A549 (cell line): ENCODE measurements around the gene PHF20. TPM values are rescaled to one million over a fixed set of nuclear protein-coding genes. Genes with fewer than 3 reads are reported as not detected.
A peak's percentile ranks its signal among the peaks of the same experiment; 100 is the strongest.

ENCODE experiments used
- ATAC-seq, 2 experiments: fragments of 200-7000 bp in 1 of 2; fragments of >200 bp in 1 of 2; cut with Nextera tagmentation in 1 of 2; cut with Tn5 transposase in 1 of 2; 3 replicates each; pipeline versions ENCODE4 v1.8.0 to v1.9.1; 2018 to 2020; ENCODE audit warnings: mild to moderate bottlenecking in 1 of 2, moderate library complexity in 1 of 2
- CTCF ChIA-PET: fragments of 300-600 bp; sonication (Branson Sonifier 250); formaldehyde crosslinking; extraction: SDS; loops from one replicate; lab custom pipeline; 2021; ENCODE audit warnings: antibody characterized with exemption, inconsistent platforms; lab: Yijun Ruan, JAX
- POLR2A ChIA-PET: fragments of 350-600 bp; formaldehyde crosslinking; extraction: SDS; loops from one replicate; lab custom pipeline; 2021; ENCODE audit warnings: antibody characterized with exemption, inconsistent platforms; lab: Yijun Ruan, JAX
- DNase-seq, 2 experiments: peaks; one replicate each; pipeline versions ENCODE4 v3.0.0 to v3.0.0-alpha.2; 2011 to 2016; ENCODE audit warnings: low read depth in 1 of 2, low spot score in 1 of 2
- FAIRE-seq: peaks from 2 replicates; lab custom pipeline; 2011; peaks lifted over from hg19 to GRCh38; lab: Jason Lieb, UNC
- H3K27ac ChIP-seq, 2 experiments: fragments of >200 bp; sonication (Bioruptor Twin); formaldehyde crosslinking; 3 replicates each; pipeline ENCODE4 v1.5.1; 2016 to 2017
- H3K4me1 ChIP-seq: fragments of >200 bp; sonication (Bioruptor Twin); formaldehyde crosslinking; 3 replicates; pipeline ENCODE4 v1.6.1; 2016
- H3K4me2 ChIP-seq: fragments of >200 bp; sonication (Bioruptor Twin); formaldehyde crosslinking; 3 replicates; pipeline ENCODE4 v1.6.1; 2016
- H3K4me3 ChIP-seq: fragments of >200 bp; sonication (Bioruptor Twin); formaldehyde crosslinking; 3 replicates; pipeline ENCODE4 v1.5.1; 2016
- H3K9me3 ChIP-seq: fragments of >200 bp; sonication (Bioruptor Twin); formaldehyde crosslinking; 3 replicates; pipeline ENCODE4 v1.6.1; 2016
- ATOH8 ChIP-seq: fragments of 250-450 bp; sonication (Bioruptor Pico); IDR thresholded peaks from 2 replicates; pipeline ENCODE4 v1.5.0; 2020; ENCODE audit warnings: low read depth, mild to moderate bottlenecking, moderate library complexity
- CBX2 ChIP-seq: fragments of 200-600 bp; sonication (generic); IDR thresholded peaks from 2 replicates; pipeline ENCODE4 v1.6.1; 2016; ENCODE audit warnings: low read depth, mild to moderate bottlenecking, borderline replicate concordance
- CHD2 ChIP-seq: fragments of 150-350 bp; IDR thresholded peaks from 2 replicates; pipeline ENCODE4 v1.6.1; 2014; ENCODE audit warnings: low read length; ENCODE audit not compliant: partially characterized antibody
- CHD4 ChIP-seq: fragments of 200-600 bp; sonication (generic); IDR thresholded peaks from 2 replicates; pipeline ENCODE4 v1.6.1; 2016; ENCODE audit warnings: antibody characterized with exemption, mild to moderate bottlenecking, borderline replicate concordance
- EP300 ChIP-seq, 2 experiments: fragments of >200 bp; sonication (Bioruptor Twin); formaldehyde crosslinking; IDR thresholded peaks; 2 replicates in 1 of 2; 3 replicates in 1 of 2; pipeline ENCODE4 v1.6.1; 2016 to 2017
- FOSB ChIP-seq: fragments of 250-450 bp; sonication (Bioruptor Pico); IDR thresholded peaks from 2 replicates; pipeline ENCODE4 v1.5.0; 2020; ENCODE audit warnings: mild to moderate bottlenecking, moderate library complexity
- FOSL2 ChIP-seq, 2 experiments: fragments of 450-650 bp in 1 of 2; fragments of >200 bp in 1 of 2; sonication (Bioruptor Twin) in 1 of 2; formaldehyde crosslinking; IDR thresholded peaks; 2 replicates each; pipeline versions ENCODE4 v1.5.0 to v1.6.1; 2016 to 2020; ENCODE audit warnings: mild to moderate bottlenecking in 1 of 2, moderate library complexity in 1 of 2
- HEYL ChIP-seq: fragments of 250-450 bp; sonication (Bioruptor Pico); IDR thresholded peaks from 2 replicates; pipeline ENCODE4 v1.8.0; 2021; ENCODE audit warnings: mild to moderate bottlenecking, moderate library complexity
- HOXA7 ChIP-seq: fragments of 250-450 bp; sonication (Bioruptor Pico); IDR thresholded peaks from 2 replicates; pipeline ENCODE4 v1.5.0; 2020; ENCODE audit warnings: mild to moderate bottlenecking, moderate library complexity
- HOXB13 ChIP-seq: fragments of 250-450 bp; sonication (Bioruptor Pico); IDR thresholded peaks from 2 replicates; pipeline ENCODE4 v1.5.0; 2020; ENCODE audit warnings: low read depth, mild to moderate bottlenecking, moderate library complexity
- HOXB5 ChIP-seq: fragments of 250-450 bp; sonication (Bioruptor Pico); IDR thresholded peaks from 2 replicates; pipeline ENCODE4 v1.5.0; 2020; ENCODE audit warnings: mild to moderate bottlenecking, moderate library complexity
- JUN ChIP-seq, 2 experiments: fragments of >200 bp; sonication (Bioruptor Twin); formaldehyde crosslinking; IDR thresholded peaks; 2 replicates in 1 of 2; 3 replicates in 1 of 2; pipeline ENCODE4 v1.6.1; 2016 to 2017
- MAX ChIP-seq: IDR thresholded peaks from 2 replicates; pipeline ENCODE4 v1.6.1; 2012
- PHF8 ChIP-seq: fragments of 200-600 bp; sonication (generic); IDR thresholded peaks from 2 replicates; pipeline ENCODE4 v1.6.1; 2016; ENCODE audit warnings: low read depth, mild to moderate bottlenecking, antibody characterized with exemption, moderate library complexity, borderline replicate concordance
- RARB ChIP-seq: fragments of 250-450 bp; sonication (Bioruptor Pico); IDR thresholded peaks from 2 replicates; pipeline ENCODE4 v1.8.0; 2021; ENCODE audit warnings: mild to moderate bottlenecking, moderate library complexity
- REST ChIP-seq: fragments of 200-600 bp; sonication (generic); IDR thresholded peaks from 2 replicates; pipeline ENCODE4 v1.6.1; 2016; ENCODE audit warnings: antibody characterized with exemption, mild to moderate bottlenecking, moderate library complexity
- RFX5 ChIP-seq: fragments of 450-650 bp; IDR thresholded peaks from 2 replicates; pipeline ENCODE4 v1.7.1; 2014; ENCODE audit warnings: antibody characterized with exemption, mild to moderate bottlenecking, moderate library complexity
- USF2 ChIP-seq: fragments of 450-650 bp; IDR thresholded peaks from 2 replicates; pipeline ENCODE4 v1.6.1; 2014; ENCODE audit warnings: antibody characterized with exemption
- ZC3H11A ChIP-seq: fragments of 450-650 bp; IDR thresholded peaks from 2 replicates; pipeline ENCODE4 v1.6.1; 2014; ENCODE audit warnings: antibody characterized with exemption, mild to moderate bottlenecking
- WGBS: methylation state at CpG from one replicate; pipeline ENCODE4 v1.1.6; 2017; ENCODE audit errors: missing lambda C conversion rate; 5-methylcytosine and 5-hydroxymethylcytosine counted together
- polyA plus RNA-seq, 4 experiments: library from polyadenylated mRNA; depleted of rRNA in 3 of 4; stranded (reverse); fragments of >200 nt; fragmentation: RNase III in 1 of 4; extraction: RNeasy Plus Mini Kit Qiagen cat#74134 plus additional on column Dnase treatment in 1 of 4; gene quantifications; 2 replicates in 3 of 4; 3 replicates in 1 of 4; pipeline ENCODE4 v1.2.3, GENCODE V29; 2011 to 2017

Gene PHF20
- polyA plus RNA-seq, 2 of the 4 experiments (the other 2 are of a cell fraction), result 24.0 to 32.8 TPM

- CTCF ChIA-PET, result no interaction called here
- TF ChIP-seq HOXB13 (no peak), CHD2 (no peak), HOXA7 (no peak), RFX5 (no peak), FOSL2 (IDR thresholded peaks at IDR 0.05) (no peak), FOSL2 (CRISPR knock-in tag; IDR thresholded peaks at IDR 0.05) (no peak), MAX (no peak), HOXB5 (CRISPR knock-in tag) (no peak), PHF8 (no peak)
- Histone ChIP-seq H3K4me2 (no peak overlapping the region), H3K4me1 (peaks cover 4% of the 10 kb centered on the region), H3K4me3 (no peak overlapping the region), H3K9me3 (no peaks in the 10 kb centered on the region; the same call in 2 of the 3 replicates), H3K27ac (no peak overlapping the region)
- DNase-seq (no peak), FAIRE-seq (no peak), ATAC-seq (no peak)
- WGBS, result 95% methylated on average over 1 of the region's 1 CpG
- POLR2A ChIA-PET, result no interaction called here
These were observed 54.7 kb downstream of the PHF20 start for GRCh38 chr20:35826397-35826998.

- H3K4me1 ChIP-seq, result 0 out of 3 replicates have a peak, but pooled peaks cover 5% of the 10 kb centered on the region
- no peak overlapping the region for H3K4me2 ChIP-seq
- no peaks in the 10 kb centered on the region; the same call in 2 of the 3 replicates for H3K9me3 ChIP-seq
- POLR2A ChIA-PET, result no interaction called here
- DNase-seq (no peak), ATAC-seq (peak; percentile 54 to 67; a peak in 4 of 6 replicates)
- no peak overlapping the region for H3K27ac ChIP-seq
- CTCF ChIA-PET, result no interaction called here
- TF ChIP-seq JUN (IDR thresholded peaks at IDR 0.05), result no peak
- TF ChIP-seq HEYL (CRISPR knock-in tag), result no peak
- no peak for TF ChIP-seq REST
- TF ChIP-seq ATOH8 (CRISPR knock-in tag), result no peak
- no peak for TF ChIP-seq CHD4
- no peak for TF ChIP-seq ZC3H11A
- TF ChIP-seq EP300 (IDR thresholded peaks at IDR 0.05), result no peak
- TF ChIP-seq CBX2, result no peak
- TF ChIP-seq FOSL2 (IDR thresholded peaks at IDR 0.05), result no peak
- no peak for TF ChIP-seq FOSL2 (CRISPR knock-in tag; IDR thresholded peaks at IDR 0.05)
- no peak for TF ChIP-seq FOSB (CRISPR knock-in tag)
- no peak for TF ChIP-seq USF2
- TF ChIP-seq RARB (CRISPR knock-in tag), result no peak
- TF ChIP-seq, all 56 proteins: peak for 0
- FAIRE-seq, result no peak
- WGBS, result 86% methylated on average over 3 of the region's 3 CpGs
- no peak overlapping the region for H3K4me3 ChIP-seq
These were observed 56.6 kb downstream of the PHF20 start for GRCh38 chr20:35828434-35828833.
